Prostate gland (tissue), 2 donors: ENCODE data around the gene ZNF850. TPM values are rescaled to one million over a fixed set of nuclear protein-coding genes. Genes with fewer than 3 reads are reported as not detected.

Experiments
- DNase-seq: peaks from one replicate; pipeline ENCODE4 v3.0.0-alpha.2; 2019; ENCODE audit warnings: low spot score
- H3K27ac ChIP-seq, 2 donors: fragments of 200-600 bp; sonication (generic); 2 replicates each; pipeline ENCODE4 v1.5.1; 2017 to 2019
- H3K27me3 ChIP-seq: fragments of 200-600 bp; sonication (generic); replicated peaks from 2 replicates; pipeline ENCODE4 v1.5.1; 2019; ENCODE audit not compliant: insufficient read depth
- H3K36me3 ChIP-seq, 2 donors: fragments of 200-600 bp; sonication (generic); 1 replicate in 1 of 2; 2 replicates in 1 of 2; pipeline versions ENCODE4 v1.5.1 to v1.8.1; 2017 to 2019
- H3K4me1 ChIP-seq: fragments of 200-600 bp; sonication (generic); replicated peaks from 2 replicates; pipeline ENCODE4 v1.5.1; 2019
- H3K4me3 ChIP-seq, 2 donors: fragments of 200-600 bp; sonication (generic); 2 replicates each; pipeline ENCODE4 v1.5.1; 2017 to 2019
- H3K9me3 ChIP-seq: fragments of 200-600 bp; sonication (generic); 2 replicates; pipeline ENCODE4 v1.5.1; 2017
- POLR2A ChIP-seq: fragments of 450-650 bp; IDR thresholded peaks from one replicate; pipeline ENCODE4 v1.6.1; 2016; ENCODE audit warnings: antibody characterized with exemption, mild to moderate bottlenecking
- POLR2AphosphoS5 ChIP-seq: sonication (generic); formaldehyde crosslinking; IDR thresholded peaks from one replicate; pipeline ENCODE4 v1.6.1; 2017; ENCODE audit warnings: antibody characterized with exemption
- whole genome bisulfite sequencing: methylation state at CpG from one replicate; pipeline ENCODE4 v1.1.5; 2018; 5-methylcytosine and 5-hydroxymethylcytosine counted together
- intact Hi-C: fragments of 100-400 bp; cut with DNase I; formaldehyde crosslinking; loops from one replicate; pipeline ENCODE4 v1.14.2; 2022
- total RNA-seq, 2 donors: library from RNA; depleted of rRNA; stranded (reverse); fragments of >200 nt; gene quantifications; one replicate each; pipeline ENCODE4 v1.1.0, GENCODE V29; 2016
- TF ChIP-seq, protein P1 (sequence below), 4 experiments: fragments of 200-600 bp in 2 of 4; fragments of 450-650 bp in 2 of 4; sonication (generic) in 2 of 4; IDR thresholded peaks; 1 replicate in 3 of 4; 2 replicates in 1 of 4; pipeline ENCODE4 v1.5.1; 2016 to 2019; ENCODE audit warnings: antibody characterized with exemption in 4 of 4, mild to moderate bottlenecking in 2 of 4, moderate library complexity in 2 of 4

ZNF850 gene
- total RNA-seq, 2 donors from 2014 or later: 2.4 to 10.0 TPM

DNA sequence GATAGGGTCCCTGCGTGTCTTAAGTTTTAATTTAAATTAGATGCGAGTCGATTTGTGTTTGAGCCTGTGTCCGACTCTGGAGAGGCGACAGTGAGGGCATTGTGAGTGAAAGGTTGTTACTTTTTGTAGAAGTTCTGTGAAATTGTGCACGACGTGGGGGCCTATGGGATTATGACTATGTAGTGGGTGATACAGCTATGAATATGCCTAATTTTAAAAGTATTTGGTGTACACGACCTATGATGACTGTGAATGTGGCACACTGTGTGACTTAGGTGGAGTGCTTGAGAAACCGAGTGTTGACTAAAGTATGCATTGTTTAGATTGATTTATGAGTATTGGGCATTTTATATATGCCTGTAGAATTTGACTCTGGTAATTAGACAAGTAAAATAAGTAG, 84.5 kb downstream of the ZNF850 start:
- Histone ChIP-seq H3K4me3 (peak overlapping the region; percentile 57 to 80), H3K4me1 (no peaks in the 10 kb centered on the region), H3K27me3 (no peaks in the 10 kb centered on the region), H3K27ac (peak overlapping the region in 1 of 2 donors; percentile 69), H3K9me3 (no peaks in the 10 kb centered on the region), H3K36me3 (peaks cover 0 to 16% of the 10 kb centered on the region in 2 donors)
- 7% methylated on average over 9 of the region's 9 CpGs for WGBS
- no peak for DNase-seq
- TF ChIP-seq, protein P1, sequence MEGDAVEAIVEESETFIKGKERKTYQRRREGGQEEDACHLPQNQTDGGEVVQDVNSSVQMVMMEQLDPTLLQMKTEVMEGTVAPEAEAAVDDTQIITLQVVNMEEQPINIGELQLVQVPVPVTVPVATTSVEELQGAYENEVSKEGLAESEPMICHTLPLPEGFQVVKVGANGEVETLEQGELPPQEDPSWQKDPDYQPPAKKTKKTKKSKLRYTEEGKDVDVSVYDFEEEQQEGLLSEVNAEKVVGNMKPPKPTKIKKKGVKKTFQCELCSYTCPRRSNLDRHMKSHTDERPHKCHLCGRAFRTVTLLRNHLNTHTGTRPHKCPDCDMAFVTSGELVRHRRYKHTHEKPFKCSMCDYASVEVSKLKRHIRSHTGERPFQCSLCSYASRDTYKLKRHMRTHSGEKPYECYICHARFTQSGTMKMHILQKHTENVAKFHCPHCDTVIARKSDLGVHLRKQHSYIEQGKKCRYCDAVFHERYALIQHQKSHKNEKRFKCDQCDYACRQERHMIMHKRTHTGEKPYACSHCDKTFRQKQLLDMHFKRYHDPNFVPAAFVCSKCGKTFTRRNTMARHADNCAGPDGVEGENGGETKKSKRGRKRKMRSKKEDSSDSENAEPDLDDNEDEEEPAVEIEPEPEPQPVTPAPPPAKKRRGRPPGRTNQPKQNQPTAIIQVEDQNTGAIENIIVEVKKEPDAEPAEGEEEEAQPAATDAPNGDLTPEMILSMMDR (IDR thresholded peaks at IDR 0.05): no peak
- TF ChIP-seq POLR2AphosphoS5 (no peak), POLR2A (no peak)
- intact Hi-C loops: no loop called here

DNA sequence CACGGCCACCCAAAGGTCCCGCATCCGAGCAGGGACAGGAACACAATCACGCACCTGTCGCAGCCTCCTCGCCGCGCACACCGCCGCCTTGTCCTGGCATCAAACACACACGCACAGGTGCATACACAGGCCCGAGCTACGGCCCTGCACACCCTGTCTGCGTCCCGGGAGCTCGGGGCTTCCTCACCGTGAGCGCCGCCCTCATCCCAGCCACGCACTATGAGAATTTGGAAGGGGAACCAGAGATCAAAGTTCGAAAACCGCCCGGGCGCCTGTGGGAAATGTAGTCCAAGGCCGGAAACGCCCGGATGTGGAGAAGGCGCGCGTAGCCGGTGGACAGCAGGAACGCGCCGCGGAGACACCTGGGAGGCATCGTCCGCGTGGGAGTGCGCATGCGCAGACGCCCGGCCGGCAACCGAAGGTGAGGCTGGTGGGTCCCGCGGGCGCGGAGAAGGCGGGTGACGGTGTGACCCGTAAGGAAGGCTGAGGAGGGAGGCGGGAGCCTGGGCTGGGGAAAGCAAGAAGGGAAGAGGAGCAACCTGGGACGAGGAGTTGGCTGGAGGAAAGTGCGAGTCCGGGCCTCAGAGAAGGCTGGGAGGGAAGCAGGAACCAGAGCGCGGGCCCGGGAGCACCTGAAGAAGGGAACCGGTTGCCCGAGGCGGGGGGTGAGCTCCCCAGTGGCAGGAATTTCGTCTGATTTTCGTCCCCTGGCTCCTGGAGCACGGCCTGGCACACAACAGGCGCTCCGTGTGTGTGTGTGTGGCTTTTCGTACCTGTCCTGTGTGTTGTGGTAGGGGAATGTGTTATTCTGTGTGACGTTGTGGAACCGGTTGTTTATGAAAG, 85.2 kb downstream of the ZNF850 start, which contains the start of gene ZNF567:
TSS of gene ZNF567 (plus strand) at position 399 of the 843 bp plus-strand sequence. CDS start 7,256 bp downstream, outside the sequence.
- Histone ChIP-seq H3K9me3 (no peaks in the 10 kb centered on the region), H3K27ac (peak within 1 kb of the TSS; percentile 57 to 69), H3K36me3 (peaks cover 0 to 13% of the 10 kb centered on the region in 2 donors), H3K4me1 (no peaks in the 10 kb centered on the region), H3K4me3 (peak within 1 kb of the TSS; percentile 57 to 80), H3K27me3 (no peaks in the 10 kb centered on the region)
- peak; percentile 98 for DNase-seq
- TF ChIP-seq POLR2AphosphoS5: peak; percentile 99
- TF ChIP-seq, protein P1 (IDR thresholded peaks at IDR 0.05): peak in 1 of 4 experiments; percentile 17
- peak; percentile 65 for TF ChIP-seq POLR2A
- intact Hi-C loops: no loop called here
- under 1% methylated on average over 69 of the region's 69 CpGs for WGBS

DNA sequence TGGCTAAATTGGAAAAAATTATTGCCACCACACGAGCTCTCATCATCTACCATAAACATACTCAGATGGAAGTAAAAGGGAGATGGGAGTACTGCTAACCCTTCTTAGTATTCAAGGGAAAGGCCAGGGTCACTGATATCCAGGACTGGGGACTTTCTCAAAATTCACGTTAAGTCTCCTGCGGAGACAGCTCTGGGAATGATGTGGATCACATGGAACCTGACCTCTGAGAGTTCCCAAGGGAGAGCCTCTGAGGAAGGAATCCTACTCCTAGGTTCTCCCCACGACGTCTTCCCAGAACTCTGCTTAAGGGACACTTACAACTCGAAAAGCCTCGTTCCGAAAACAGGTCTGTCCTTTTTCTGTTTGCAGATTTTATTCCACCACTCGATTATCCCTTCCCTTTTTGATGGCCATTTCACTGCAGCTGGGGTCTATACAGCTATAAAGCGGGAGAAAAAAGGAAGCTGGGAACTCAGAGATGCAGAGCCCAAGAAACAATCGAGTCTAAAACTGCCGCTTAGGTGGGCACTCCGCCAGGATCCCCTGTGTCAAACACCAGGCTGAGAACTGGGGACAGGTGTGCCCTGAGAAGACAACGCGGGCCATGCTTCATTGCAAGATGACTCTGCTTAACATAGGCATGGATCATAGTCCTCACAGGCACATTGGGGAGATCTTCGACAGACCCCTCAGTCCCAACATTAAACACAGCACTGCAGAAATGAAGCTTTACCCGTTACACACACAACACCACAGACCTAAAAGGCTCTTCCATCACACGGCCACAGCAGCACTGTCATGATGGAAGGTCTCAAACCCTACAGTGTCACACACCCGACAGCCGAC, 86.0 kb downstream of the ZNF850 start:
- WGBS: 5% methylated on average over 20 of the region's 20 CpGs
- TF ChIP-seq POLR2AphosphoS5 (no peak), POLR2A (no peak)
- TF ChIP-seq, protein P1 (IDR thresholded peaks at IDR 0.05): no peak
- DNase-seq: peak; percentile 14

DNA sequence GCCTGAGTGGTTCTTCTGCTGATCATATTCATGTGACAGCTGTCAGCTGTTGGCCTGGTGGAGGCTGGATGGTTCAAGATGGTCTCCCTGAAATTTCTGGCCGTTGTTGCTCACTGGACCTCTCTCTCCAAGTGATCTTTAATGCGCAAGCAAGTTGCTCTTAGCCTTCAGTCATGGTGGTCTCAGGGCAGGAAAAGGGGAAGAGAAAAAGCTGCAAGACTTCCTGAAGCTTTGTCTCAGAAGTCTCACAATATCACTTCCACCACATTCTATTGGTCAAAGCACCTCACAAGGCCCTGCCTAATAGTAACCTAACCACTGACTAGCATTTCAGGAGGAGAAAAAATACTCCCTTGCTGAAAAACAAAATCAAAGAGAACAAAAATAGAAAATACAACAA, 86.8 kb downstream of the ZNF850 start:
- H3K27me3 ChIP-seq: no peaks in the 10 kb centered on the region
- TF ChIP-seq, protein P1 (IDR thresholded peaks at IDR 0.05): no peak
- TF ChIP-seq POLR2A: no peak
- TF ChIP-seq POLR2AphosphoS5: no peak
- no peak overlapping the region for H3K27ac ChIP-seq
- no peaks in the 10 kb centered on the region for H3K9me3 ChIP-seq
- WGBS: 100% methylated on average over 2 of the region's 2 CpGs
- H3K4me3 ChIP-seq: no peak overlapping the region
- no peaks in the 10 kb centered on the region for H3K4me1 ChIP-seq
- peaks cover 0 to 6% of the 10 kb centered on the region in 2 donors for H3K36me3 ChIP-seq
- no peak for DNase-seq
- intact Hi-C loops: no loop called here

More for the DNA sequence above, 86.0 kb downstream of the ZNF850 start:
- Histone ChIP-seq H3K36me3 (peaks cover 0 to 9% of the 10 kb centered on the region in 2 donors), H3K27me3 (no peaks in the 10 kb centered on the region), H3K27ac (peak overlapping the region; percentile 54 to 69), H3K9me3 (no peaks in the 10 kb centered on the region), H3K4me3 (peak overlapping the region; percentile 57 to 80), H3K4me1 (no peaks in the 10 kb centered on the region)
- intact Hi-C loops: no loop called here
